Measurements from ENCODE around the gene ADAM8.

DNA sequence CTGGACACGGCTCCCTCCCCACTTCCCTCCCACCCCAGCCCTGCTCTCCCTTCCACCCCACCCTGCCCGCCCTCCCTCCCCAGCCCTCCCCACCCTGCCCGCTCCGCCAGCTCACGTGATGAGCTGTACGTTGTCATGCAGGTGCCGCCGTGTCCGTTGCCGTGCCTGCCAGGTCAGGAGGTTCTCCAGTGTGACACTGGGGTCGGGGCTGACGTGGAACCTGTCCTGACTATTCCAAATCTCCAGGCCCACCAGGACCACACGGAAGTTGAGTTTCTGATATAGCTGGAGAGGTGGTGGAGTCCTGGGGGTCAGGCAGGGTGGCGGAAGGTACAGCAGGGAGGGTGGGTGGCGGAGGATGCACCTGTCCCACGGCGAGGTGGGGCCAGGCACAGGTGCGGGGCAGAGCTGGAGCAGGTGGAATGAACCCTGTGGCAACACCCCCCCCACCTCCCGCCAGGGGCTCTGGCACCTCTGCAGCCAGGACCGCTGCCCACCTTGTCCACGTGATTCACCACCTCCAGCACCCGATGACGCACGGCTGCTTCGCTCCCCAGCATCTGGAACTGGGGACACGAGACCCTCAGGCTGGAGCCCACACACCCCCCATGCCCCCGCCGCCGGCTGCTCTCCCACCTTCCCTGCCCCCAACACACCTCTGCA lies 4.2 kb downstream of the ADAM8 start:
- no peak for TF ChIP-seq GATA3 (IDR thresholded peaks at IDR 0.05; ENCODE audit: low read depth, low read length)
- TF ChIP-seq GATA2 (IDR thresholded peaks at IDR 0.05; ENCODE audit: low read depth, low read length) = no peak
